Ovary (tissue), 9 donors: ENCODE data around the gene DNAJC18. TPM values are rescaled to one million over a fixed set of nuclear protein-coding genes. Genes with fewer than 3 reads are reported as not detected.
A peak's percentile ranks its signal among the peaks of the same experiment; 100 is the strongest.

ENCODE experiments used
- DNase-seq, 5 donors: peaks; one replicate each; pipeline ENCODE4 v3.0.0-alpha.2; 2019 to 2020
- H3K27ac ChIP-seq, 2 donors: fragments of 200-600 bp; one replicate each; pipeline versions ENCODE4 v1.5.1 to v1.8.0; 2019 to 2022
- H3K27me3 ChIP-seq: fragments of 200-600 bp; one replicate; pipeline ENCODE4 v1.8.0; 2022
- H3K36me3 ChIP-seq: fragments of 200-600 bp; sonication (generic); one replicate; pipeline ENCODE4 v1.5.1; 2019
- H3K4me1 ChIP-seq: one replicate; pipeline ENCODE4 v1.8.1; 2013; ENCODE audit warnings: mild to moderate bottlenecking, moderate library complexity; ENCODE audit not compliant: insufficient read depth
- H3K4me3 ChIP-seq: fragments of 200-600 bp; sonication (generic); one replicate; pipeline ENCODE4 v1.5.1; 2017
- H3K9me3 ChIP-seq, 2 donors: fragments of 200-600 bp in 1 of 2; sonication (generic) in 1 of 2; one replicate each; pipeline versions ENCODE4 v1.5.1 to v1.8.1; 2013 to 2019; ENCODE audit warnings: mild to moderate bottlenecking in 1 of 2, moderate library complexity in 1 of 2
- EP300 ChIP-seq: sonication (generic); formaldehyde crosslinking; IDR thresholded peaks from one replicate; pipeline ENCODE4 v1.6.1; 2017; ENCODE audit warnings: antibody characterized with exemption
- POLR2A ChIP-seq: fragments of 450-650 bp; IDR thresholded peaks from one replicate; pipeline ENCODE4 v1.6.1; 2017; ENCODE audit warnings: antibody characterized with exemption, mild to moderate bottlenecking, moderate library complexity
- WGBS, 3 donors: extraction: QIAGEN DNeasy Blood & Tissue Kit in 1 of 3; methylation state at CpG; one replicate each; pipeline versions ENCODE4 v1.1.5 to v1.1.7; 2013 to 2017; 5-methylcytosine and 5-hydroxymethylcytosine counted together
- intact Hi-C, 4 donors: fragments of 100-400 bp; cut with DNase I; formaldehyde crosslinking; loops; one replicate each; pipeline versions ENCODE4 v1.11.0 to v1.15.1; 2022 to 2023
- polyA plus RNA-seq, 2 donors: library from polyadenylated mRNA; stranded (reverse); fragments of 200-250 nt in 1 of 2; fragments of 350-450 nt in 1 of 2; fragmentation: Illumina TruSeq in 1 of 2; extraction: RNeasy Lipid Tissue Mini Kit (QIAGEN cat#74804) in 1 of 2; gene quantifications; one replicate each; pipeline ENCODE4 v1.2.3, GENCODE V29; 2013 to 2014
- total RNA-seq, 7 donors: library from RNA; depleted of rRNA in 2 of 7; stranded (reverse); fragments of >200 nt in 2 of 7; fragmentation: NEBNext Ultra II Directional in 3 of 7; extraction: Animal tissue kit (Norgen Biotek cat#: 25700) in 3 of 7; gene quantifications; one replicate each; pipeline versions ENCODE4 v1.1.0 to v1.2.4, GENCODE V29; 2016 to 2023
- TF ChIP-seq, protein P1 (sequence below), 3 donors: fragments of 450-650 bp in 2 of 3; fragments of 200-600 bp in 1 of 3; IDR thresholded peaks; one replicate each; pipeline versions ENCODE4 v1.5.1 to v1.8.0; 2016 to 2022; ENCODE audit warnings: antibody characterized with exemption in 3 of 3, mild to moderate bottlenecking in 1 of 3
- donor health status: DM: no; HTN: no; CAD: no; lungs with moderate emphysema.
- donor health status: DM: no; HTN: no; CAD: no.
- donor health status: Bipolar disorder and iron deficiency.
- donor health status: DM: yes; HTN: yes; CAD: no.
- donor health status: DM: no; HTN: no; CAD: no.
- donor health status: DM: yes; HTN: yes; CAD: no.

Gene DNAJC18
- total and polyA plus RNA-seq, 9 donors: 5.2 to 35.6 (median 22.4) TPM

DNA sequence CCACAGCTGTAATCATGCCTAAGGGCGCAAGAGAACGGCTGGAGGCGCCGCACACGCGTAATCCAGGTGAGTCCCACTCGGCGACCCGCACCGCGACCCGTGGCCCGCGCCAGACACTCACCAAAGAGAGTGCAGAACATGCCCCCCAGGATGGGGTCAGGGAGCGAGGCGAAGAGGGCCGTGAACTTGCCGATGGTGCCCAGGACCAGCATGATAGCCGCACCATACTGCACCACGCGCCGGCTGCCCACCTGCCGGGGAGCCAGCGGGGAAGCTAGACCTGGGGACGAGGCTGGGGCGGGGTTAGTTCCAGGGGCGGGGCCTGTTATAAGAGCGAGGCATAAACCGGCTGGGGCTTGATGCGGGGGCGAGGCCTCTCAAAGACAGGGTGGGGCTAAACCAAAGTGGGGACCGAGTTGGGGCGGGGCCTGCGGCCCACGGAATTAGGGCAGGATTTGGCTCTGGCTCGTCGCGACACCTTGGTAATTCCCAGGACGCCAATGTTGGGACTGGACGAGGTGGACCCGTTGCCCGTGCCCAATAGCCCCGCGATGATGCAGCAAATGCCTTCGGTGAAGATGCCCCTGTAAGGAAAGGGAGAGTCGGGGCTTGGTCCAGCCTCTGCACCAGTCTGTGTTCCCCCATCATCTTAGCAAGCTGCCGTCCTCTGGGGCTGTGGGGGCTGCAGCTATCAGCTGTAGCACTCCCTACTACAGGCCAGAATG, 61.1 kb downstream of the DNAJC18 start:
- no peaks in the 10 kb centered on the region for H3K9me3 ChIP-seq
- DNase-seq: peak in 3 of 5 donors; percentile 16 to 32 (median 21)
- TF ChIP-seq EP300 (no peak), POLR2A (no peak)
- TF ChIP-seq, protein P1, sequence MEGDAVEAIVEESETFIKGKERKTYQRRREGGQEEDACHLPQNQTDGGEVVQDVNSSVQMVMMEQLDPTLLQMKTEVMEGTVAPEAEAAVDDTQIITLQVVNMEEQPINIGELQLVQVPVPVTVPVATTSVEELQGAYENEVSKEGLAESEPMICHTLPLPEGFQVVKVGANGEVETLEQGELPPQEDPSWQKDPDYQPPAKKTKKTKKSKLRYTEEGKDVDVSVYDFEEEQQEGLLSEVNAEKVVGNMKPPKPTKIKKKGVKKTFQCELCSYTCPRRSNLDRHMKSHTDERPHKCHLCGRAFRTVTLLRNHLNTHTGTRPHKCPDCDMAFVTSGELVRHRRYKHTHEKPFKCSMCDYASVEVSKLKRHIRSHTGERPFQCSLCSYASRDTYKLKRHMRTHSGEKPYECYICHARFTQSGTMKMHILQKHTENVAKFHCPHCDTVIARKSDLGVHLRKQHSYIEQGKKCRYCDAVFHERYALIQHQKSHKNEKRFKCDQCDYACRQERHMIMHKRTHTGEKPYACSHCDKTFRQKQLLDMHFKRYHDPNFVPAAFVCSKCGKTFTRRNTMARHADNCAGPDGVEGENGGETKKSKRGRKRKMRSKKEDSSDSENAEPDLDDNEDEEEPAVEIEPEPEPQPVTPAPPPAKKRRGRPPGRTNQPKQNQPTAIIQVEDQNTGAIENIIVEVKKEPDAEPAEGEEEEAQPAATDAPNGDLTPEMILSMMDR (IDR thresholded peaks at IDR 0.05): no peak
- no peaks in the 10 kb centered on the region for H3K27me3 ChIP-seq
- H3K36me3 ChIP-seq: no peaks in the 10 kb centered on the region
- no peak overlapping the region for H3K4me3 ChIP-seq
- no peak overlapping the region for H3K27ac ChIP-seq
- 48 to 71% (median 52%) methylated on average over 39 to 47 of the region's 47 CpGs for WGBS, 3 donors
- intact Hi-C loops: no loop called here
- peaks cover 3% of the 10 kb centered on the region for H3K4me1 ChIP-seq

DNA sequence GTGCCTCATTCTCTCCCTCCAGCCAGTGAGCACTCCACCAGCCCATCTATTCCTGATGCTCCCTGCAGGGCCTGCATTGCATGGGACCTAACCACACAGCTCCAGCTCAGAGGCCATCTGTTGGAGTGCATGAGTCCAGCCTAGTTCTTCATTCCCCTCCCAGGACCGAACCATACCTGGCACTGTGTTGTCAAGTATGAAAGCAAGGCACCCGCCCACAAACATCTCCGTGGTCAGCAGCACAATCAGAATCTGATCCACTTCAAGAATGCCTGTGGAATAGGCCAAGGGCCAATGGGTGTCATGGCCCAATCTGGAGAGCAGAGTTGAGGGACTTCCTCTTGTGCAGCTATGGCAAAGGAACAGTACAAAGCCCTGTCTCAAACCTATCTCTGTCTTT, 62.1 kb downstream of the DNAJC18 start:
- Histone ChIP-seq H3K36me3 (no peaks in the 10 kb centered on the region), H3K4me1 (peaks cover 3% of the 10 kb centered on the region), H3K27ac (no peak overlapping the region), H3K9me3 (no peaks in the 10 kb centered on the region), H3K4me3 (no peak overlapping the region), H3K27me3 (no peaks in the 10 kb centered on the region)
- TF ChIP-seq EP300: no peak
- TF ChIP-seq, protein P1 (IDR thresholded peaks at IDR 0.05): no peak
- no peak for TF ChIP-seq POLR2A
- intact Hi-C loops: no loop called here
- 86 to 90% (median 87%) methylated on average over 3 of the region's 3 CpGs for WGBS, 3 donors
- DNase-seq: peak in 3 of 5 donors; percentile 7 to 16 (median 8)

DNA sequence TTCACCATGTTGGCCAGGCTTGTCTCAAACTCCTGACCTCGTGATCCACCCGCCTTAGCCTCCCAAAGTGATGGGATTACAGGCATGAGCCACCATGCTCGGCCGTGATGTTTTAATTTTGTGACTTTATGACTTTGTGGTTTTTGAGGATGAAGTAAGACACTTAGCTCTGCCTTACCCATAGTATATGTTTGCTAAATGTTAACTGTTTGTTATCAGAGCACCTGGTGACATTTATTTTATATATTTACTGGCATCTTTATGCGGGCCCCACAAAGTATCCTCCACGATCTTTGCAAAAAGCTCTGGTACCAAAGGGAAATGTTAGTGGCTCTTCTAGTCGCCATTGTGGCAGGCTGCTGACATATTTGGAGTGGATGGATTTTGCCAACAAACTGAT, 63.0 kb downstream of the DNAJC18 start:
- TF ChIP-seq EP300: no peak
- TF ChIP-seq, protein P1 (IDR thresholded peaks at IDR 0.05): no peak
- TF ChIP-seq POLR2A: no peak

DNA sequence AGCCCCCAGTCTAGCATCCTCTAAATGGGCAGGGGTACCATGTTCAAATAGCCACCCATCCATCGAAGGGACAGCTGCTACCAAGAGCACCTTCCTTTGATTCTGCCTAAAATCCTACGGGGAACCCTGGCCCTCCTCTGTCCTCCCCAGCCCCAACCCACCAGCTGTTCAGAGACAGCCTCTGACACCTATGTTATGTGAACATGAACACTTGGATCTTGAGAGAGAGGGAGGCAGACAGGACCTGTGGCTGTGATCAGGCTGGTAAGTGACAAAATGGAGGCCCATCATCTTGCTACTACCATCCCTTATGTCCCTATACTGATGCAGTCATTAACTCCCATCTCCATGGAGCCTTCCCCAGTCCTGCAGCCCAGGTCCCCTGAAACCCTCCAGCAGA, 64.4 kb downstream of the DNAJC18 start:
- 81 to 92% (median 90%) methylated on average over 2 of the region's 2 CpGs for WGBS, 3 donors
- no peak overlapping the region for H3K27ac ChIP-seq
- TF ChIP-seq, protein P1 (IDR thresholded peaks at IDR 0.05): no peak
- TF ChIP-seq EP300 (no peak), POLR2A (no peak)

More for the DNA sequence above, 63.0 kb downstream of the DNAJC18 start:
- no peaks in the 10 kb centered on the region for H3K9me3 ChIP-seq
- no peak overlapping the region for H3K27ac ChIP-seq
- no peaks in the 10 kb centered on the region for H3K36me3 ChIP-seq
- 89 to 91% (median 89%) methylated on average over 7 of the region's 7 CpGs for WGBS, 3 donors
- peak in 1 of 5 donors; percentile 2 for DNase-seq
- peaks cover 3% of the 10 kb centered on the region for H3K4me1 ChIP-seq
- intact Hi-C loops: no loop called here
- H3K27me3 ChIP-seq: no peaks in the 10 kb centered on the region
- H3K4me3 ChIP-seq: no peak overlapping the region

More for the DNA sequence above, 64.4 kb downstream of the DNAJC18 start:
- Histone ChIP-seq H3K9me3 (no peaks in the 10 kb centered on the region), H3K4me1 (peaks cover 3% of the 10 kb centered on the region), H3K27me3 (no peaks in the 10 kb centered on the region), H3K36me3 (no peaks in the 10 kb centered on the region), H3K4me3 (no peak overlapping the region)
- peak in 2 of 5 donors; percentile 1 to 7 for DNase-seq
- intact Hi-C loops: no loop called here
